Large intestine (tissue), 3 donors: ENCODE data around the gene MCOLN1. TPM values are rescaled to one million over a fixed set of nuclear protein-coding genes. Genes with fewer than 3 reads are reported as not detected.
A peak's percentile ranks its signal among the peaks of the same experiment; 100 is the strongest.

Source experiments
- DNase-seq, 2 donors: peaks; one replicate each; pipeline versions ENCODE4 v3.0.0 to v3.0.0-alpha.2; 2013
- H3K27ac ChIP-seq: one replicate; pipeline ENCODE4 v1.5.1; 2013; ENCODE audit warnings: low read length
- H3K27me3 ChIP-seq: 2 replicates; pipeline ENCODE4 v1.6.1; 2013; ENCODE audit warnings: low read length; ENCODE audit not compliant: control insufficient read depth, insufficient read depth
- H3K36me3 ChIP-seq: 2 replicates; pipeline ENCODE4 v1.6.1; 2013; ENCODE audit warnings: low read length; ENCODE audit not compliant: control insufficient read depth, insufficient read depth
- H3K4me1 ChIP-seq: one replicate; pipeline ENCODE4 v1.6.1; 2013; ENCODE audit warnings: low read length; ENCODE audit not compliant: control insufficient read depth, insufficient read depth
- H3K4me3 ChIP-seq: one replicate; pipeline ENCODE4 v1.5.1; 2013; ENCODE audit warnings: low read length
- H3K9me3 ChIP-seq: one replicate; pipeline ENCODE4 v1.6.1; 2013; ENCODE audit warnings: mild to moderate bottlenecking, low read depth, low read length, moderate library complexity; ENCODE audit not compliant: control insufficient read depth
- WGBS: methylation state at CpG from one replicate; pipeline ENCODE4 v1.1.5; 2013; ENCODE audit warnings: low lambda C conversion rate; ENCODE audit not compliant: insufficient coverage; 5-methylcytosine and 5-hydroxymethylcytosine counted together
- polyA plus RNA-seq: library from polyadenylated mRNA; unstranded; fragments of 120-200 nt; gene quantifications from one replicate; pipeline ENCODE4 v1.2.1, GENCODE V29; 2013

The MCOLN1 gene
- polyA plus RNA-seq, 1 donor, result 18.1 TPM

DNA sequence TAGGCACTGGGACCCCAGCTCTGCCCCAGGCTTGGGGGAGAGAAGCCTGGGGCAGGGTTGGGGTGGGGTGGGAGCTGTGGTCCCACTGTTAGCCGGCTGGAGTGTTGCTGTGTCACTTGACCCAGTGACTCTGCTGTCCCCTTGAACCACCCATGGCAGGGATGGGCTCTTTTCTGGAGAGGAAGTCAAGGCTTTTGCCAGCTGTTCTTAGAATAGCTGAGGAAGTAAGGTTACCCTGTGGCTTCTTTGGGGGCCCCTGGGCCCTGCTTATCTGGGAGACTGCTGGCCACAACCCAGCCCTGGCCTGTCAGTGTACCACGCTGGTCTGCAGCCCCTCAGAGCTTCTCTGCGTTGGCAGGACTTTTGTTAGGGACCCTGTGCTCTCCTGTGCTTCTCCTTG is 22.2 kb downstream of the MCOLN1 start:
- Histone ChIP-seq H3K4me1 (no peaks in the 10 kb centered on the region), H3K36me3 (peaks cover 41% of the 10 kb centered on the region), H3K27me3 (no peaks in the 10 kb centered on the region), H3K4me3 (no peak overlapping the region), H3K9me3 (no peaks in the 10 kb centered on the region), H3K27ac (no peak overlapping the region)
- no peak for DNase-seq
- no CpG with 5 or more reads among the region's 3 CpGs for WGBS

DNA sequence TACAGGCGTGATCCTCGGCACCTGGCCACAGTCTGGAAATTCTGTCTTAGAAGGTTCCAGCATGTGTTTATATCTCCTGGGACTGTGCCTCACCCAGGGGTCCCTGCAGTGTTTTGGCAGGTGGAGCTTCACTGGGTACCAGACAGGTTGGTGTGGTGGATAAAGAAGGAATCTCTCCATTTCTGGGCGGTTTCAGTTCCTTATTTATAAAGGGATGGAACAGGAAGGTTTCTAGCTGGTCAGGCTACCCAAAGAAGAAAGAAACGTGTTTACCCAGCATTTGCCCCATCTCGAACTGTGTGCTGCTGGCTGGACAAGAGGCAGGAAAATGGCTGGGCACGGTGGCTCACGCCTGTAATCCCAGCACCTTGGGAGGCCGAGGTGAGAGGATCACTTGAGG is 22.9 kb downstream of the MCOLN1 start:
- Histone ChIP-seq H3K36me3 (peaks cover 40% of the 10 kb centered on the region), H3K27me3 (no peaks in the 10 kb centered on the region), H3K4me1 (no peaks in the 10 kb centered on the region), H3K4me3 (no peak overlapping the region), H3K9me3 (peaks cover 2% of the 10 kb centered on the region), H3K27ac (no peak overlapping the region)
- no peak for DNase-seq
- no CpG with 5 or more reads among the region's 8 CpGs for WGBS

DNA sequence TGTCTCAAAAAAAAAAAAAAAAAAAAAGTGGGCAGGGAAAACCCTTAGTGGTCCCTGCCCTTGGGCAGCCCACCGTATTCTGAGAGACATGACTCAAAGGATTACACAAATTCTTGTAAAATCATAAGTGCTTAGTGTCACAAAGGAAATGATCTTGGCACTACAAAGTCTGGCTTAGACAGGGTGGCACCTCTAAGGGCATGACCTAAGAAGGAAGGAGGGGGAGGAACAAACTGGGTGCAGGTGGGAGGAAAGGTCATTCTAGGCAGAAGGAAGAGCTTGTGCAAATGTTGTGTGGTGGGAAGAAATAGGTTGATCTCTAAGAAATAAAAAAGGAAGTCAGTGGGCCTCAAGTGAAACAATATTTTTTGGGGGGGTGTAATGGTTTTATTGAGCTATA is 23.5 kb downstream of the MCOLN1 start:
- peaks cover 4% of the 10 kb centered on the region for H3K9me3 ChIP-seq
- H3K36me3 ChIP-seq, result peaks cover 37% of the 10 kb centered on the region

DNA sequence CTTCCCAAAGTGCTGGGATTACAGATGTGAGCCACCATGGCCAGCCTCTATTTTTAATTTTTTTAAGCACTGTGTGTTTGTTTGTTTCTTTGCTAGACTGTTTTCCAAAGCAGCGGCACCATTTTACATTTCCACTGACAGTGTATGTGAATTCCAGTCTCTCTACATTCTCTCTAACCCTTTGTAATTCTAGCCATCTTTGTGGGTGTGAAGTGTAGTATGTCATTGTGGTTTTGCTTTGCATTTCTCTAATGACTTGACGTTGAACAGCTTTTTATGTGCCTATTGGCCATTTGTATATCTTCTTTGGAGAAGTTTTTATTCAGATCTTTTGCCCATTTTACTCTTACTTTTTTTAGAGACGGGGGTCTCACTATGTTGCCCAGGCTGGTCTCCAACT is 24.7 kb downstream of the MCOLN1 start:
- Histone ChIP-seq H3K4me3 (no peak overlapping the region), H3K4me1 (no peaks in the 10 kb centered on the region), H3K36me3 (peaks cover 25% of the 10 kb centered on the region), H3K9me3 (peaks cover 4% of the 10 kb centered on the region), H3K27me3 (no peaks in the 10 kb centered on the region), H3K27ac (no peak overlapping the region)
- DNase-seq, result no peak
- 71% methylated on average over 1 of the region's 3 CpGs for WGBS

More for the DNA sequence above, 23.5 kb downstream of the MCOLN1 start:
- WGBS, result no CpG with 5 or more reads among the region's 1 CpG
- no peak overlapping the region for H3K4me3 ChIP-seq
- no peak for DNase-seq
- no peaks in the 10 kb centered on the region for H3K4me1 ChIP-seq
- H3K27ac ChIP-seq, result no peak overlapping the region
- H3K27me3 ChIP-seq, result no peaks in the 10 kb centered on the region

DNA sequence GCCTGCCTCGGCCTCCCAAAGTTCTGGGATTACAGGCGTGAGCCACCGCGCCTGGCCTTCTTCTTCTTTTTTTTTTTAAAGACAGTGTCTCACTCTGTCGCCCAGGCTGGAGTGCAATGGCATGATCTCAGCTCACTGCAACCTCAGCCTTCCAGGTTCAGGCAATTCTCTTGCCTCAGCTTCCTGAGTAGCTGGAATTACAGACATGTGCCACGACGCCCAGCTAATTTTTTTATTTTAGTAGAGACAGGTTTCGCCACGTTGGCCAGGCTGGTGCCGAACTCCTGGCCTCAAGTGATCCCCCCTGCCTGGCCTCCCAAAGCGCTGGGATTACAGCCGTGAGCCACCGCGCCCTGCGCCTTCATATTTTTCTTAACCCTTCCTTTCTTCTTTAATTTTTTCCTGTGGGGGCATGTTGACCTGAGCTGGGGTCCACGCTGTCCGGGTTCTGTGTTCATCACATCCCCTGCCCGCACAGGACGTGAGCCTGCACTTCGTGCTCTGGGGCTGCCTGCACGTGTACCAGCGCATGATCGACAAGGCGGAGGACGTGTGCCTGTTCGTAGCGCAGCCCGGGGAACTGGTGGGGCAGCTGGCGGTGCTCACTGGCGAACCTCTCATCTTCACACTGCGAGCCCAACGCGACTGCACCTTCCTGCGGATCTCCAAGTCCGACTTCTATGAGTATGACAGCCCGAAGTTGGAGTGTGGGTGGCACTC is 27.2 kb downstream of the MCOLN1 start:
- no peak overlapping the region for H3K4me3 ChIP-seq
- H3K9me3 ChIP-seq, result peaks cover 6% of the 10 kb centered on the region
- no peak overlapping the region for H3K27ac ChIP-seq
- peaks cover 13% of the 10 kb centered on the region for H3K36me3 ChIP-seq
- no peak for DNase-seq
- no peaks in the 10 kb centered on the region for H3K4me1 ChIP-seq
- no peaks in the 10 kb centered on the region for H3K27me3 ChIP-seq
- WGBS, result 87% methylated on average over 3 of the region's 36 CpGs

DNA sequence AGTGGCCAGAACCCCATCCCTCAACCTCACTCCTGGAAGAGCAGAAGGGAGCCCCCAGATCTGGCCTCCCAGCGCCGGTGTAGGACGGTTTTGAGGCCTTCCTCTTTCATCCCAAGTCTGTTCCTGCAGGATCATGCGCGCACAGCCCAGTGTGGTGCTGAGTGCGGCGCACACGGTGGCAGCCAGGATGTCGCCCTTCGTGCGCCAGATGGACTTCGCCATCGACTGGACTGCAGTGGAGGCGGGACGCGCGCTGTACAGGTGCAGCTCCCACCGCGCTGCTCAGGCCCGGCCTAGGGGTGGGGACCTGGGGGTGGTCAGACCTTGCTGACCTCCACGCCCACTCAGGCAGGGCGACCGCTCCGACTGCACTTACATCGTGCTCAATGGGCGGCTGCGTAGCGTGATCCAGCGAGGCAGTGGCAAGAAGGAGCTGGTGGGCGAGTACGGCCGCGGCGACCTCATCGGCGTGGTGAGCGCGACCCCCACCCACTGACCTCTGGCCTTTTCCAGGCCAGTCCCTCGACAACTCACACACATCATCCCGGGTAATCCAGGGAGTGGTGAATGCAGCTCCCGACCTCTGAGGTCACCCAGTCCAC is 27.8 kb downstream of the MCOLN1 start:
- Histone ChIP-seq H3K9me3 (peaks cover 12% of the 10 kb centered on the region), H3K36me3 (peaks cover 15% of the 10 kb centered on the region), H3K4me3 (no peak overlapping the region), H3K4me1 (no peaks in the 10 kb centered on the region), H3K27me3 (no peaks in the 10 kb centered on the region), H3K27ac (no peak overlapping the region)
- DNase-seq, result no peak
- WGBS, result no CpG with 5 or more reads among the region's 41 CpGs

DNA sequence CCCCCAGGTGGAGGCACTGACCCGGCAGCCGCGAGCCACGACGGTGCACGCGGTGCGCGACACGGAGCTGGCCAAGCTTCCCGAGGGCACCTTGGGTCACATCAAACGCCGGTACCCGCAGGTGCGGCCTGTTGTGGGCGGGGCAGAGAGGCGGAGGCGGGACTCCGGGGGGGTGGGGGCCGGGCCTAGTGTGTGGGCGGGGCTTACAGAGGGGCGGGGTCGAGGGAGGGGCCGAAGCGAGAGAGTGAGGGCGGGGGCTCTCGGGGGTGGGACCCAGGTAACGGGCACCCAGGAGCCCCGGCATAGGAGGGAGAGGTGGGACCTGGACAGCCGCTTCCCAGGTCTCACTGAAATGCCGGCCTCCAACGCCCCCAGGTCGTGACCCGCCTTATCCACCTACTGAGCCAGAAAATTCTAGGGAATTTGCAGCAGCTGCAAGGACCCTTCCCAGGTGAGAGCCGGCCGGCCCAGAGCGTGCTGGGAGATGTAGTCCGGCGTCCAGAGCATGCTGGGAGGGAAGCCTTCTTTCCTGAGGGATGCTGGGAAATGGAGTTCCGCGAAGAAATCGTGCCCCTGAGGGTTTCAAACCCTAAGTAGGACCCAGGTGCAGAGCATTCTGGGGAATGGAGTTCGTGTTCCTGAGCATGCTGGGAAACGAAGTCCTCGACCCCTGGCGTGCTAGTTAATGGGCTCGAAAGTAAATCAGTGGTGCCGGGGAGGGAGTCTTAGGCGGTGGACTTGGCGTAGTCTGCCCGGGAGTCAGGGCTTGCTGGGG is 28.8 kb downstream of the MCOLN1 start:
- H3K27ac ChIP-seq, result no peak overlapping the region

DNA sequence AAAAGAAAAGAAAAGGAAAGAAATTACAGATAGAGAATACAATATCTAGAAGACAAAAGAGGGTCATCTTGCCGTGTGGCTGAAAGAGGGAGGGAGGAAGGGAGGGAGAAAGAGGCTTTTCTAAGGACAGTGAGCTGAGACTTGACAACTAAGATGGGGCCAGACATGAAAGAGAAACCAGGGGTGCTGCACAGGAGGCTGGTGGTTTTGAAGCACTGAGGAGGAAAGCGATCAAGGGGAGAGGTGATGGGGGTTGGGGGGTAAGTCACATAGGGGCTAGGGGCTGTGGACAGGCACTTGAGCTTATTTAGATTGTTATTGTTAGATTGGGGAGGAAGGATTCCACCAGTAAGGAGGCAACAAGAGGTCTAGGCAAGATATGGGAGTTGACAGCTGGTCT is 30.4 kb downstream of the MCOLN1 start:
- no peak overlapping the region for H3K4me3 ChIP-seq
- H3K36me3 ChIP-seq, result peaks cover 36% of the 10 kb centered on the region
- WGBS, result 0% methylated on average over 1 of the region's 2 CpGs
- no peaks in the 10 kb centered on the region for H3K4me1 ChIP-seq
- peaks cover 15% of the 10 kb centered on the region for H3K9me3 ChIP-seq
- H3K27ac ChIP-seq, result no peak overlapping the region
- H3K27me3 ChIP-seq, result no peaks in the 10 kb centered on the region
- DNase-seq, result no peak

More for the DNA sequence above, 28.8 kb downstream of the MCOLN1 start:
- H3K36me3 ChIP-seq, result peaks cover 22% of the 10 kb centered on the region
- H3K4me1 ChIP-seq, result no peaks in the 10 kb centered on the region
- peak; percentile 93 to 96 for DNase-seq
- peak overlapping the region; percentile 44 for H3K4me3 ChIP-seq
- no peaks in the 10 kb centered on the region for H3K27me3 ChIP-seq
- peaks cover 12% of the 10 kb centered on the region for H3K9me3 ChIP-seq
- no CpG with 5 or more reads among the region's 51 CpGs for WGBS

DNA sequence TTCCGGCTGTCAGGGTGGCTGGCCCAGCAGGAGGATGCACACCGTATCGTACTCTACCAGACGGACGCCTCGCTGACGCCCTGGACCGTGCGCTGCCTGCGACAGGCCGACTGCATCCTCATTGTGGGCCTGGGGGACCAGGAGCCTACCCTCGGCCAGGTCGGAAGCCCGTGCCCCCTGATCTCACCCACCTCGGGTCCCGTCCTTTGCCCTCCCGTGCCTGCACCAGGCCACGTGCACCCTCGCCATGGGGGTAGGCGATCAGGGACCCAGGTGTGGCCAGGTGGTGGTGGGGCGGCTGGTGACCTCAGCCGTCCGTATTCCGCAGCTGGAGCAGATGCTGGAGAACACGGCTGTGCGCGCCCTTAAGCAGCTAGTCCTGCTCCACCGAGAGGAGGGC is 32.1 kb downstream of the MCOLN1 start:
- no peak for DNase-seq
- H3K27ac ChIP-seq, result no peak overlapping the region
- WGBS, result no CpG with 5 or more reads among the region's 28 CpGs
- no peaks in the 10 kb centered on the region for H3K27me3 ChIP-seq
- H3K4me3 ChIP-seq, result no peak overlapping the region
- no peaks in the 10 kb centered on the region for H3K4me1 ChIP-seq
- peaks cover 15% of the 10 kb centered on the region for H3K9me3 ChIP-seq
- peaks cover 49% of the 10 kb centered on the region for H3K36me3 ChIP-seq

DNA sequence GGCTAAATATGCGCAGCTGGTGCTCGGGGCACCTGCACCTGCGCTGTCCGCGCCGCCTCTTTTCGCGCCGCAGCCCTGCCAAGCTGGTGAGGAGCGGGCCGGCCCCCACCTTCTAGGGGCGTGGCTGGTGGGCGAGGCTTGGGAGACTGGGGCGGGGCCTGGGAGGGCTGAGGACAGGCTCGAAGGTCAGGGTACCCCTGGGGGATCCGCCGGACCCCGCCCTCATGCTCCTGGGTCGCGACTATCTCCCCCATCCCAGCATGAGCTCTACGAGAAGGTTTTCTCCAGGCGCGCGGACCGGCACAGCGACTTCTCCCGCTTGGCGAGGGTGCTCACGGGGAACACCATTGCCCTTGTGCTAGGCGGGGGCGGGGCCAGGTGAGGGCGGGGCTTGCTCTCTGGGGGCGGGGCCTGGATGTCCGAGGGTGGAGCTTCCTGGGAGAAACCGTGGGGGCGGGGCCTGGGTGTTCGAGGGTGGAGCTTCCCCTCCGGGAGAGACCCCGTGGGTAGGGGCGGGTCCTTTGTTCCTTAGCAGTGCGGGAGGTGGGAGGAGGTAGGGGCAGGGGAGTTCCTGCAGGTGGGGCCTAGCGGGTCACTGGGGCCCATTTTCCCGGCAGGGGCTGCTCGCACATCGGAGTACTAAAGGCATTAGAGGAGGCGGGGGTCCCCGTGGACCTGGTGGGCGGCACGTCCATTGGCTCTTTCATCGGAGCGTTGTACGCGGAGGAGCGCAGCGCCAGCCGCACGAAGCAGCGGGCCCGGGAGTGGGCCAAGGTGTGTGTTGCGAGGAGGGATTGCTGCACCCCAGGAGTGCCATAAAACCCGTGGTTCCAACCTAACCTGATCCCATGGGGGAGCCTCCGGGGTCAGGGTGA is 32.8 kb downstream of the MCOLN1 start:
- peaks cover 48% of the 10 kb centered on the region for H3K36me3 ChIP-seq
- no peak overlapping the region for H3K27ac ChIP-seq
- H3K4me1 ChIP-seq, result no peaks in the 10 kb centered on the region
- H3K9me3 ChIP-seq, result peaks cover 14% of the 10 kb centered on the region
- H3K4me3 ChIP-seq, result no peak overlapping the region
- no peaks in the 10 kb centered on the region for H3K27me3 ChIP-seq
- WGBS, result no CpG with 5 or more reads among the region's 62 CpGs
- DNase-seq, result no peak
